DOHH2 (cell line): ENCODE measurements around the gene BTRC.

ENCODE experiments used
- H3F3A ChIP-seq: fragments of 200-600 bp; sonication (generic), shearing (Covaris generic); 2 replicates; pipeline ENCODE4 v1.6.0; 2016; ENCODE audit warnings: antibody characterized with exemption, mild to moderate bottlenecking; ENCODE audit not compliant: control insufficient read depth, insufficient read depth
- H3K27ac ChIP-seq: fragments of 200-600 bp; sonication (generic); 2 replicates; pipeline ENCODE4 v1.5.1; 2014; ENCODE audit warnings: low read depth, mild to moderate bottlenecking, low read length, moderate library complexity
- H3K27me3 ChIP-seq: fragments of 200-600 bp; sonication (generic); 2 replicates; pipeline ENCODE4 v1.6.1; 2014; ENCODE audit warnings: mild to moderate bottlenecking, low read length, mixed read lengths; ENCODE audit not compliant: control insufficient read depth
- H3K36me3 ChIP-seq: fragments of 200-600 bp; sonication (generic); 2 replicates; pipeline ENCODE4 v1.6.1; 2014; ENCODE audit warnings: mild to moderate bottlenecking, low read length, moderate library complexity, mixed read lengths; ENCODE audit not compliant: control insufficient read depth
- H3K4me1 ChIP-seq: fragments of 200-600 bp; sonication (generic); 2 replicates; pipeline ENCODE4 v1.6.1; 2014; ENCODE audit warnings: mild to moderate bottlenecking, low read length, mixed read lengths; ENCODE audit not compliant: control insufficient read depth
- H3K4me2 ChIP-seq: fragments of 200-600 bp; sonication (generic); 2 replicates; pipeline ENCODE4 v1.6.0; 2014; ENCODE audit warnings: mild to moderate bottlenecking, low read length, moderate library complexity
- H3K4me3 ChIP-seq: fragments of 200-600 bp; sonication (generic); 2 replicates; pipeline ENCODE4 v1.5.1; 2014; ENCODE audit warnings: mild to moderate bottlenecking, low read length, mixed read lengths
- H3K79me2 ChIP-seq: fragments of 200-600 bp; sonication (generic); 2 replicates; pipeline ENCODE4 v1.6.1; 2014; ENCODE audit warnings: mild to moderate bottlenecking, low read length, mixed read lengths; ENCODE audit not compliant: control insufficient read depth
- H3K9me2 ChIP-seq: fragments of 200-600 bp; sonication (generic); replicated peaks from 2 replicates; pipeline ENCODE4 v1.6.1; 2014; ENCODE audit warnings: mild to moderate bottlenecking, low read length, mixed read lengths; ENCODE audit not compliant: control insufficient read depth
- H3K9me3 ChIP-seq: fragments of 200-600 bp; sonication (generic); 2 replicates; pipeline ENCODE4 v1.6.1; 2014; ENCODE audit warnings: antibody characterized with exemption, low read length, mixed read lengths; ENCODE audit not compliant: control insufficient read depth, insufficient read depth
- H4K20me1 ChIP-seq: fragments of 200-600 bp; sonication (generic); 2 replicates; pipeline ENCODE4 v1.6.0; 2014; ENCODE audit warnings: low read depth, mild to moderate bottlenecking, antibody characterized with exemption, low read length, moderate library complexity; ENCODE audit not compliant: control insufficient read depth, insufficient read depth
- CTCF ChIP-seq: fragments of 200-600 bp; sonication (generic); IDR thresholded peaks from one replicate; pipeline ENCODE4 v1.5.1; 2014; ENCODE audit warnings: antibody characterized with exemption, mild to moderate bottlenecking, low read depth, low read length; ENCODE audit not compliant: poor library complexity, severe bottlenecking
- EZH2phosphoT487 ChIP-seq: fragments of 200-600 bp; sonication (generic); IDR thresholded peaks from 2 replicates; pipeline ENCODE4 v1.6.1; 2017; ENCODE audit warnings: borderline replicate concordance, mild to moderate bottlenecking, antibody characterized with exemption, low read length, moderate library complexity, mixed read lengths

The BTRC gene

GRCh38 chr10:101308051-101308450 lies 45.9 kb upstream of the BTRC start:
- Histone ChIP-seq H4K20me1 (no peaks in the 10 kb centered on the region), H3K27me3 (peaks cover 19% of the 10 kb centered on the region), H3K27ac (no peak overlapping the region), H3F3A (no peaks in the 10 kb centered on the region), H3K4me2 (no peak overlapping the region), H3K9me2 (no peaks in the 10 kb centered on the region), H3K4me1 (no peaks in the 10 kb centered on the region), H3K9me3 (no peaks in the 10 kb centered on the region), H3K4me3 (no peak overlapping the region), H3K36me3 (no peaks in the 10 kb centered on the region), H3K79me2 (no peaks in the 10 kb centered on the region)
- TF ChIP-seq CTCF (no peak), EZH2phosphoT487 (no peak)

GRCh38 chr10:101310529-101311184 lies 43.3 kb upstream of the BTRC start:
- no peak overlapping the region for H3K4me2 ChIP-seq
- no peak for TF ChIP-seq EZH2phosphoT487
- no peak for TF ChIP-seq CTCF
- H4K20me1 ChIP-seq, result no peaks in the 10 kb centered on the region
- no peaks in the 10 kb centered on the region for H3K9me3 ChIP-seq
- H3K27me3 ChIP-seq, result peaks cover 19% of the 10 kb centered on the region
- no peak overlapping the region for H3K27ac ChIP-seq
- no peaks in the 10 kb centered on the region for H3K4me1 ChIP-seq
- no peaks in the 10 kb centered on the region for H3K36me3 ChIP-seq
- no peaks in the 10 kb centered on the region for H3K79me2 ChIP-seq
- H3F3A ChIP-seq, result no peaks in the 10 kb centered on the region
- no peak overlapping the region for H3K4me3 ChIP-seq
- H3K9me2 ChIP-seq, result no peaks in the 10 kb centered on the region

- H3F3A ChIP-seq, result no peaks in the 10 kb centered on the region
- H3K27ac ChIP-seq, result no peak overlapping the region
- H3K4me1 ChIP-seq, result no peaks in the 10 kb centered on the region
- H3K4me3 ChIP-seq, result no peak overlapping the region
- H3K79me2 ChIP-seq, result no peaks in the 10 kb centered on the region
- H3K36me3 ChIP-seq, result no peaks in the 10 kb centered on the region
- no peaks in the 10 kb centered on the region for H3K9me2 ChIP-seq
- no peaks in the 10 kb centered on the region for H4K20me1 ChIP-seq
- no peak overlapping the region for H3K4me2 ChIP-seq
- H3K9me3 ChIP-seq, result no peaks in the 10 kb centered on the region
- TF ChIP-seq EZH2phosphoT487 (no peak), CTCF (no peak)
- peaks cover 19% of the 10 kb centered on the region for H3K27me3 ChIP-seq
Measured at GRCh38 chr10:101311185-101312066, 42.5 kb upstream of the BTRC start.
